H1 (cell line): ENCODE data around the gene APOBEC2. TPM values are rescaled to one million over a fixed set of nuclear protein-coding genes. Genes with fewer than 3 reads are reported as not detected.

ENCODE experiments used
- ASH2L ChIP-seq: fragments of 200-600, 300-600 bp; sonication (generic); IDR thresholded peaks from one replicate; pipeline ENCODE4 v1.7.1; 2017; ENCODE audit warnings: low read length
- BACH1 ChIP-seq: IDR thresholded peaks from 2 replicates; pipeline ENCODE4 v1.6.1; 2012; ENCODE audit warnings: low read length, improper control_type of control experiment
- CBX5 ChIP-seq: fragments of 300-800, 300-1000 bp; sonication (generic); IDR thresholded peaks from 2 replicates; pipeline ENCODE4 v1.7.1; 2016; ENCODE audit warnings: antibody characterized with exemption, low read length, low read depth
- CBX8 ChIP-seq: fragments of 300-800, 300-1000 bp; sonication (generic); IDR thresholded peaks from 2 replicates; pipeline ENCODE4 v1.7.1; 2016; ENCODE audit warnings: low read depth, low read length, borderline replicate concordance
- FOSL1 ChIP-seq: IDR thresholded peaks from 2 replicates; pipeline ENCODE4 v1.6.1; 2011; ENCODE audit warnings: mild to moderate bottlenecking, low read depth, low read length, moderate library complexity; ENCODE audit not compliant: insufficient read depth
- GTF2F1 ChIP-seq: IDR thresholded peaks from 2 replicates; pipeline ENCODE4 v1.6.1; 2012; ENCODE audit warnings: low read depth, low read length, improper control_type of control experiment, borderline replicate concordance
- HDAC2 ChIP-seq, 2 experiments: fragments of 300-600 bp in 1 of 2; sonication (generic) in 1 of 2; IDR thresholded peaks; 2 replicates each; pipeline ENCODE4 v1.6.1; 2011 to 2012; ENCODE audit warnings: low read depth in 2 of 2, low read length in 2 of 2, mild to moderate bottlenecking in 2 of 2, moderate library complexity in 2 of 2, borderline replicate concordance in 1 of 2, inconsistent platforms in 1 of 2
- KDM4A ChIP-seq: IDR thresholded peaks from one replicate; pipeline ENCODE4 v1.7.1; 2012; ENCODE audit warnings: low read depth, mild to moderate bottlenecking, moderate library complexity, low read length, inconsistent platforms; ENCODE audit not compliant: severe bottlenecking
- NANOG ChIP-seq: IDR thresholded peaks from 2 replicates; pipeline ENCODE4 v1.6.1; 2011; ENCODE audit warnings: low read length, low read depth, mild to moderate bottlenecking, inconsistent platforms; ENCODE audit not compliant: insufficient read depth, poor library complexity, severe bottlenecking
- NRF1 ChIP-seq: IDR thresholded peaks from 2 replicates; pipeline ENCODE4 v1.6.1; 2011; ENCODE audit warnings: mild to moderate bottlenecking, low read depth, low read length, improper control_type of control experiment
- PHF8 ChIP-seq: fragments of 200-600 bp; sonication (generic); conservative IDR thresholded peaks from 2 replicates; pipeline ENCODE4 v1.7.1; 2012; ENCODE audit warnings: low read depth, mild to moderate bottlenecking, inconsistent platforms, low read length, moderate library complexity
- POLR2AphosphoS5 ChIP-seq: IDR thresholded peaks from 2 replicates; pipeline ENCODE4 v1.6.1; 2011; ENCODE audit warnings: low read depth, low read length
- RAD21 ChIP-seq, 2 experiments: IDR thresholded peaks in 1 of 2; conservative IDR thresholded peaks in 1 of 2; 2 replicates each; pipeline ENCODE4 v1.6.1; 2011; ENCODE audit warnings: low read depth in 2 of 2, low read length in 2 of 2, improper control_type of control experiment in 1 of 2, inconsistent platforms in 1 of 2, mild to moderate bottlenecking in 1 of 2, moderate library complexity in 1 of 2
- RBBP5 ChIP-seq: IDR thresholded peaks from 2 replicates; pipeline ENCODE4 v1.7.1; 2012; ENCODE audit warnings: low read depth, mild to moderate bottlenecking, inconsistent platforms, low read length, moderate library complexity, borderline replicate concordance
- RFX5 ChIP-seq: IDR thresholded peaks from 2 replicates; pipeline ENCODE4 v1.6.1; 2011; ENCODE audit warnings: low read depth, low read length, improper control_type of control experiment, borderline replicate concordance
- SAP30 ChIP-seq: fragments of 300-600 bp; sonication (generic); IDR thresholded peaks from 2 replicates; pipeline ENCODE4 v1.7.1; 2012; ENCODE audit warnings: low read length, moderate library complexity, mild to moderate bottlenecking, inconsistent platforms; ENCODE audit not compliant: insufficient read depth, insufficient replicate concordance
- SIX5 ChIP-seq: IDR thresholded peaks from 2 replicates; pipeline ENCODE4 v1.6.1; 2011; ENCODE audit warnings: mild to moderate bottlenecking, low read depth, low read length
- SP1 ChIP-seq: IDR thresholded peaks from 2 replicates; pipeline ENCODE4 v1.6.1; 2011; ENCODE audit warnings: low read depth, low read length
- SUZ12 ChIP-seq: fragments of 200-600 bp; sonication (generic); IDR thresholded peaks from 2 replicates; pipeline ENCODE4 v1.6.1; 2012; ENCODE audit warnings: mild to moderate bottlenecking, inconsistent platforms, low read length, moderate library complexity, mixed read lengths
- TAF7 ChIP-seq: optimal IDR thresholded peaks from 2 replicates; pipeline ENCODE3; 2011; ENCODE audit warnings: low read depth, mild to moderate bottlenecking, inconsistent platforms, low read length, moderate library complexity, borderline replicate concordance
- TBP ChIP-seq: IDR thresholded peaks from 2 replicates; pipeline ENCODE4 v1.6.1; 2011; ENCODE audit warnings: low read depth, low read length, improper control_type of control experiment
- TCF12 ChIP-seq: IDR thresholded peaks from 2 replicates; pipeline ENCODE4 v1.6.1; 2011; ENCODE audit warnings: low read depth, mild to moderate bottlenecking, low read length
- ZNF274 ChIP-seq: IDR thresholded peaks from 2 replicates; pipeline ENCODE4 v1.7.0; 2012; ENCODE audit warnings: low read length, borderline replicate concordance; ENCODE audit errors: extremely low read depth
- polyA plus RNA-seq, 7 experiments: library from polyadenylated mRNA; depleted of rRNA in 3 of 7; stranded (reverse) in 5 of 7; unstranded in 2 of 7; fragments of >200 nt in 5 of 7; fragments of 200-250 nt in 2 of 7; gene quantifications; 1 replicate in 5 of 7; 2 replicates in 1 of 7; 4 replicates in 1 of 7; pipeline versions ENCODE4 v1.2.1 to v1.2.3, GENCODE V29; 2011 to 2013; ENCODE audit warnings: missing spikeins in 2 of 7, mixed read lengths in 2 of 7
- total RNA-seq: library from RNA; stranded (reverse); fragmentation: NEBNext Ultra II Directional; extraction: Animal tissue kit (Norgen Biotek cat#: 25700); gene quantifications from 2 replicates; pipeline ENCODE4 v1.2.1, GENCODE V29; 2021

Gene APOBEC2
- total and polyA plus RNA-seq, 2 of the 8 experiments (the other 6 are each of a cell fraction or from before 2014, with no cell fraction given): not detected

DNA sequence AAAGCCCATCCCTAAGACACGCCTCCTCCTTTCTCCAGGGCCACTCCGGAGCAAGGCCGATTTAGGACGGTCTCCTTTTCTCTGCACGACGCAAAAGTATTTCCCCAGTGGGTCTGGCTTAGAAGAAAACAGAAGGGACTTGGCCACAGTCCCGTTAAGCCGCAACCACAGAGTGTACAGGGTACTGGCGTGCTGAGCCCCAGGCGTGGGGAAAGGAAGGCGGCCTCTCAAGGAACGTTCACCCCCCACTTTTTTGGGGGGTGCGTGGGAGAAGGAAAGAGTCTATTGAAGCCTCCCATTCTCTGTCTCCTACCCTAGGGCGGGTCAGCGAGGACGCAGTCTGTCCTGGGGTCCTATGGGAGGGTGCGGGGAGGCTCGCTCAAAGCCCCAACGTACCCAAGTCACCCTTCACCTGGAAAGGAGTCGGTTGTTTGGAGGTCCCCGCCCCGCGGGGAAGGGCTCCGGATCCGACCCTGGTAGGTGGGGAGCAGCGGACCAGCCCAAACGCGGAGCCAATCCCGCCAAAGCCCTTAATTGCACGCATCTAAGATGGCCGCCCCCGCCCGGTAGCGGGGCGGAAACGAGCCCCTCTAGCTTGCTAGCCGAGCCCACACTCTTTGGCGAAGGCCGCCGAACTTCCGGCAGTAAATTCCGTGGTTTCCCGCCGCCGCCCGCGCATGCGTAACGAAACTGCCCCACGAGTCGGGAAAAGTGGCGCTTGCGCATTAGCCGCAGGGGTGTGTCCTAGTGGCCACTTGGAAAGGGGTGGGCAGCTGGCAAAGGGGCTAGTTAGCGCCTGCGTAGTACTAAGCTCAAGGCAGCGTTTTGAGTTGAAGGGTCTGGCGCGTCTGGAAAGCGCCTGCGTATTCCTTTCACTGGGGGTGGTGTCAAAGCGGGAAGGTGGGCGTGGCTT lies 19.2 kb downstream of the APOBEC2 start, which contains the start of gene OARD1 (continued):
- no peak for TF ChIP-seq RFX5
- no peak for TF ChIP-seq SUZ12
- TF ChIP-seq NRF1: peak; percentile 91
- peak; percentile 34 to 84; a peak in 3 of 4 replicates for TF ChIP-seq HDAC2 (IDR thresholded peaks at IDR 0.05; ENCODE audit: borderline replicate concordance in 1 of 2, low read depth in 2 of 2, low read length in 2 of 2)
- no peak for TF ChIP-seq SIX5
- TF ChIP-seq ASH2L: no peak
- 0 out of 2 replicates have a peak, but pooled peaks have one; percentile 41 for TF ChIP-seq PHF8
- TF ChIP-seq CBX5: no peak
- peak; percentile 12 for TF ChIP-seq POLR2AphosphoS5
- peak; percentile 31; the same call in 1 of the 2 replicates for TF ChIP-seq RBBP5
- TF ChIP-seq BACH1: no peak; the same call in 1 of the 2 replicates
- TF ChIP-seq FOSL1: no peak
- peak; percentile 62 for TF ChIP-seq TBP
- TF ChIP-seq KDM4A: peak; percentile 12
- TF ChIP-seq NANOG: no peak
- TF ChIP-seq GTF2F1: no peak
- TF ChIP-seq RAD21 (IDR thresholded peaks at IDR 0.05 in 1 of 2, conservative IDR thresholded peaks at IDR 0.05 in 1 of 2; ENCODE audit: low read depth in 2 of 2, low read length in 2 of 2): no peak
- TF ChIP-seq SP1: no peak
- no peak for TF ChIP-seq TCF12
- no peak for TF ChIP-seq SAP30
- no peak for TF ChIP-seq ZNF274
- TF ChIP-seq TAF7: peak; percentile 64
- no peak for TF ChIP-seq CBX8
